Posterior vena cava (tissue), 2 donors: ENCODE measurements around the gene TRMT61A. TPM values are rescaled to one million over a fixed set of nuclear protein-coding genes. Genes with fewer than 3 reads are reported as not detected.

Source experiments
- DNase-seq: peaks from one replicate; pipeline ENCODE4 v3.0.0-alpha.2; 2020; ENCODE audit warnings: low spot score
- intact Hi-C, 2 donors: fragments of 100-400 bp; cut with DNase I; formaldehyde crosslinking; loops; one replicate each; pipeline versions ENCODE4 v1.14.1 to v1.14.2; 2022 to 2023
- total RNA-seq, 2 donors: library from RNA; stranded (reverse); fragmentation: NEBNext Ultra II Directional; extraction: Animal tissue kit (Norgen Biotek cat#: 25700); gene quantifications; one replicate each; pipeline ENCODE4 v1.2.1, GENCODE V29; 2021
- donor health status: DM: yes; HTN: yes; CAD: no.
- donor health status: DM: yes; HTN: yes; CAD: no.

The TRMT61A gene
- total RNA-seq, 2 donors from 2014 or later, result 16.2 to 18.0 TPM

DNA sequence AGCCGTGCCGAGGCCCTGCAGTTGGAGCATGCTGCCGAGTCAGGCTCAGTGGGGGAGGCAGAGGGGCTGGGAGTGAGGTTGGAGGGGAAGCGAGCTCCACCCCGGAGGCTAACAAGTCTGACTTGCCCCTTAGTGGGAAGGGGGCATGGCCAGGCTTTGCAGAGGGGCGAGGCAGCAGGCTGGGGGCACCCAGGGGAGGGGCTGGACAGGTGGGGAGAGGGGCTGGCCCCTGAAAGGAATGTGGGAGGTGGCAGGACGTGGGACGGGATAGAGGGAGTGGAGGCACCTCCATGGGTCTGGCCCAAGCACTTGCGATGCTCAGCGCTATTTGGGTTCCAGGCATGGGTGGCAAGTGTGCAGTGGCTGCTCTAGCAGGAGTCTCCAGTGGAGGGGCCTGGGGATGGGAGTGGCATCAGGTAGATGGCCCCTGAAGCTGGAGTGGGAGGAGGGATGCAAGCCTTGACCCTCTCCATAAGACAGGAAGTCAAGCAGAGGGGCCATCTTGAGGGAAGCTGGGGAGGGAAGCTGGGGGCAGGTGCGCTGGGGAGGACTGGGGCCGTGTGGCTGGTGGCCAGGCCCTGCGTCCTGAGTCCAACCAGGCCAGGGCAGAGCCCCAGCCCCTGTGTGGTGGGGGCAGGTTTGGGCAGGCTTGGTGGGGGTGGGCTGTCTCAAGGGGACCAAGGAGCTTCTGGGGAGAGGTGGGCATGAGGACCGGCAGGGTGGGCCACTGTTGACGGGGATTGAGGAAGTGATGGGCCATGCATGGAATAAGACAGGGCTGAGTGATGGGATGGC lies 2.6 kb downstream of the TRMT61A start:
- intact Hi-C loops, result no loop called here
- DNase-seq, result no peak

DNA sequence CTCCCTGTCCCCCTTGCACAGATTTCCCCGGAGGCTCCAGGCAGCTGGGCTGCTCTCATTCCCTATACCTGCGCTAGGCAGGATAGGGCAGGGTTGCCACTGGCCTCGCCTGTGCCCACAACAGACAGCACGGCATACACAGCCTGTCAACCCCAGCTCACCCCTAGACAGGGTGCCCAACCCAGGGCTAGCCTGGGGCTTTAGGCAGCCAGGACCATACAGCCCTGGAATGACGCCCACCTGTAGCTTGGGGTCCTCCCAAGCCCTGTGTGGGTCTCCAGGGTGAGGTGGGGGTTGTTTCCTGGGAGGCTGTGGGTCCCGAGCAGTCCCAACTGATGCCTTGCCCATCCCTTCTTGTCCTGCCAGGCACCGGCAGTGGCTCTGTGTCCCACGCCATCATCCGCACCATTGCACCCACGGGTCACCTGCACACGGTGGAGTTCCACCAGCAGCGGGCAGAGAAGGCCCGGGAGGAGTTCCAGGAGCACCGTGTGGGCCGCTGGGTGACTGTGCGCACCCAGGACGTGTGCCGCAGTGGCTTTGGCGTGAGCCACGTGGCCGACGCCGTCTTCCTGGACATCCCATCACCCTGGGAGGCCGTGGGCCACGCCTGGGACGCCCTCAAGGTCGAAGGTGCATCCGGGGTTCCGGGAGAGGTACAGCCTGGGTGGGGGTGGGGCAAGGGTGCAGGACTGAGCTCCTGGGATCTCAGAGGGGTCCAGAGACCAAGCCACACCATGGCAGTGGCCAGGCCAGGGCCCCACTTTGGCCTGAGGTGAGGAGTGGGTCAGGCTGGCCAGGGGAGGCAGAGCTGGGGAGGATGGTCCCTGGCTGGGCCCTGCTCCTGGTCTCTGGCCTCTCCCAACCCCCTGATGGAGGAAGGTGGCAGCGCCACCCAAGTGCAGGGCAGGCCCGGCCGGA lies 3.5 kb downstream of the TRMT61A start:
- intact Hi-C loops, result no loop called here
- no peak for DNase-seq

DNA sequence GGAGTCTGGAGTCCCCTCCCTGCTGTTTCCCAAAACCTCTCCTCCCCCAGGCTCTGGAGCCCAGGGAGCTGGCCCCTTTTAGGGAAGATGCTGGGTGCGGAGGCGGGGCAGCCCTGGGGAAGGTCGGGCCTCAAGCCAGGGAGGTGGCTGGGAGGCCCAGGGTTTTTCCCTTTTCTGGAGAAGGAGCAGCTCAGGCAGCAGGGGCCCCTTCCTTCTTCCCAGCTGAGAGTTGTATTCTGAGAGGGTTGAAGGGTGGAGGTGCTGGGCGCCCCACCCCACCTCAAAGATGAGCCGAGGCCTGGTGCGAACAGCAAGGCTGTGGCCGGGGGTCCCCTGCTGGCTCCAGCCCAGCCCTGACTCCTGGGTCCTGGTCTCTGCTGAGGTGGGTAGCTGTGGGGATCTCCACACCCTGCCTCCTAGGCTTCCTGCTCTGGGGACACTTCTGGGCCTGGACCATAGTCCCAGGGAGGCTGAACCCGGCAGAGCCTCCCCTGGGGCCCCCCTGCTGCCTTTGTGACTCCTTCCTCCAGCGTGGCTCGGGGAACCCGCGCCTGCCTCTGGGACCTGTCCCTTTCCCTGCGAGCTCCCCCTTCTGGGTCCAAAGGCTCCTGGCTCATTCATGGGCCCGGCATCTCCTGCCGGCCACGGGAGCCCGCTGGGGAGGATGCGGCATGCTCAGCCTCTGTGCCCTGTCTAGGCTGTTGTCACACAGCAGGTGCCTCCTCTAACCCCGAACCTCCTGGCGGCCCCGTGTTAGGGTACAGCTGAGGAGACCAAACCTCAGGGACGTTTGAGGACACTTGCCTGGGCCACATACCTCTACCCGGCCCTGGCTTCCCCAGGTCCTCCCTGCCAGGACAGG lies 4.4 kb downstream of the TRMT61A start:
- intact Hi-C loops, result no loop called here
- DNase-seq, result no peak

DNA sequence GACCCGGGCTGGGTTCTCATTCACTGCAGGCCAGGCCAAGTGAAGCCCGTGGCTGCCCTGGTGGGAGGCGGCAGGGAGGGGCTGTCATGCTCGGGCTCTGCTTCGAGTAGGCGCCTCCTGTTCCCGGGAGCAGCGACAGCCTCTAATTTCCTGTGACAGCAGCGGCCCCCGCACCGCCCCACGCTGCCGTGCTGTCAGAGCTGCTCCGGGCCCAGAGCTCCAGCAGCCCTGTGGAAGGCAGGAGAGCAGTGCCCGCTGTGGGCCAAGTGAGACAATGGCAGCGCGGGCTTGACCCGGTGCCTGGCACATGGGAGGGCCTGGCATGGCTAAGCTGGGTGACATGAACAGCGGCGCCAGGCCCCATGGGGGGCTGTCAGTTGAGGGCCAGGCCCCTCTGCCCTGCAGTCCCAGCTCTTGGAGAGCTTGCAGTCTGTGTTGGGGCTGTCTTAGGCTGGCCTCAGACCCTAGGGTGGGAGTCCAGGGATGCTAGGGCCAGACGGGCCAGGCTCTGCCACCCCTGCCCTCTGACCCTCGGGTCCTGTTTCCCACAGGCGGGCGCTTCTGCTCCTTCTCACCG lies 5.1 kb downstream of the TRMT61A start:
- intact Hi-C loops, result no loop called here
- no peak for DNase-seq

DNA sequence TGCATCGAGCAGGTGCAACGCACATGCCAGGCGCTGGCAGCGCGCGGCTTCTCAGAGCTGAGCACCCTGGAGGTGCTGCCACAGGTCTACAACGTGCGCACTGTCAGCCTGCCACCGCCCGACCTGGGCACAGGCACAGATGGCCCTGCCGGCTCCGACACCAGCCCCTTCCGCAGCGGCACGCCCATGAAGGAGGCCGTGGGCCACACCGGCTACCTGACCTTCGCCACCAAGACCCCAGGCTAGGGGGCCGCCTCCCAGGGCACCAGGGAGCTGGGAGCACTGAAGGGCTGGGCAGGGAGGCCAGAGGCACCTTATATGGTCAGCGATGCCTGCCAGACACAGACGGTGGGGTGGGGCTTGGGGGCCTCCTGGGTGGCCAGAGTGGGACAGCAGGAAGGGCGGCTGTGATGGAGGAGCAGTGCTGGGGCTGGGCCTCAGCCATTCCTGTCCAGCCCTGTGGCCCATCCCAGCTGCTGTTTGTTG lies 5.6 kb downstream of the TRMT61A start:
- no peak for DNase-seq
- intact Hi-C loops, result no loop called here

DNA sequence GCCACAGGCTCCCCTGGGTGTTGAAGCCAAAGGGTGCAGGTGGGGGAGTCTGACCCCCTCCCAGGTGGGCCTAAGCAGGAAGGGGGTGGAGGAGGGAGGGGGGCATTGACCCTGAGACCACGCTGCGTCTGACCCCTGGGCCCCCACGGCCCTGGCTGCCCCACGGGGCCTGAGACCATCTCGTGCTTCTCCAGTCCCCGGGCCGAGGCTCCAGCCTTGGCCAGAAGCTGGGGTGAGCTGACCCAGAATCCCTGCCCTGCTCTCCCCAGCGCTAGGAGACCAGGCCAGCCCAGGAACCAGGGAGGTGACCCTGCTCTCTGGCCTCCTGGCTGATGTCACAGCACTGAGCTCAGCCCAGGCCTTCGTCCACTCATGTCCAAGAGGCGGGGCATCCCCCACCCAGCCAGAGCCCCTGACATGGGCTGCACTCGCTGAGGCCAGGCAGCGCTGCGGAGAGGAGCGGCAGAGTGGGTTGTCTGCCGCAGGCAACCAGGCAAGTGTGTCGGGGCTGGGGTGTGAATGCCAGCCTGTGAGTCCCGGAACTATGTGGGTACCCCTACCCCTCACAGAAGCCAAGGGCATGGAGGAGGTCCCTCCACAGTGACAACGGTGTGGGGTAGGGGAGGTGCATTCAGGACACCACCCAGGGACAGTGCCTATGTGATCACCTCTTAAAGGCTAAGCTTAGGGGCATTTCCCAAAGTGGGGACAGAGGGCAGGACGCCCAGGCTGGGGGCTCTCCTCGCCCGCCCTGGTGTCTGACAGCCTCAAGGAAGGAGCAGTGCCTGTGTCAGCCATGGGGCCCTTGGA lies 6.3 kb downstream of the TRMT61A start:
- DNase-seq, result no peak
- intact Hi-C loops, result no loop called here

DNA sequence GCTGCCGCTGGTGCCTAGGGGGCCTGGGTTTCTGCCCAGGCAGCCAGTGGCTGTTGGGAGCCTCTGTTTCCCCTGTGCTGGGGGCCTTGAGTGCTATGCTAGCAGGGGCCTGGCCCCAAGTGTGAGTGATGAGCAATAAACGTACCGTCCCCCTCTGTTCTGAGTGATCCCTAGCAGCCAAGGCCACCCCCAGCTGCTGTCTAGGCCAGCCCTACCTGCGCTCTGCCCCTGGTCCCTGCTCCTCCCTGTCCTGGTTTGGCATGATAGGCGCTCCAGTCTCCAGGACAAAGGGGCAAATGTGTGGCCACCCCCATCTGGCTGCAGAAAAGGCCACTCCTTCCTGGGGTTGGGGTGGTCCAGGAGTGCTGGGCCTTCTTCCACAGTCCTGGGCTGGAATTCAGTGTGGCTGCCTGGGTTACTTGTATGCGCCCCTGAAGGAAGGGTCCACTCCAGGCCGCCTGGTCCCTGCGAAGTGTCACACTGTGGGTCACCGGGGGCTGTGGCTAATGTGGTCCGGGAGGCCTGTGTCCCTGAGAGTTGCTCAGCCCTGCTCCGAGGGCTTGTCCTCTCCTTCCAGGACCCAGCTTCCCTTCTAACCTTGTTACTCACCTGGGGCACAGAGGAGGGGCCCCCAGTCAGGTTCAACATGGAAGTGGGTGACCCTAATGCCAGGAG lies 7.0 kb downstream of the TRMT61A start:
- intact Hi-C loops, result no loop called here
- DNase-seq, result no peak

DNA sequence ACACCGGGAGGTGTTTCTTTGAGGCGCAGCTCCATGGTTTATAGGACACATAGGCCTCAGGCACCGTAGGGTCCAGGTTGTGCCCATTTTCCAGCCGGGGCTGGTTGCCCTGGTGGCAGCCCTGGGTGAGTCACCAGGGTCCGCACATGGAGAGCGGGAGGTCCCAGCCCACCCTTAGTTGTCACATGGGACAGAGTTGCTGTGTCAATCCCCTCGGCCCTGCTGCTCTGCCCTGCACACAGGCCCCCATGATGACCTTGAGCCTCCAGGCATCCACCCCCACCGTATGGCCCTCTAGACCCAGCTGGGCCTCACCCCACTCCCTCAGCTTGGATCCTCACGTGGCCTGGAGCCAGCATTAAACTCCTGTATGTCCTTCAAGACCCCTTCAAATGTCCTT lies 7.7 kb downstream of the TRMT61A start:
- intact Hi-C loops, result no loop called here
- no peak for DNase-seq

DNA sequence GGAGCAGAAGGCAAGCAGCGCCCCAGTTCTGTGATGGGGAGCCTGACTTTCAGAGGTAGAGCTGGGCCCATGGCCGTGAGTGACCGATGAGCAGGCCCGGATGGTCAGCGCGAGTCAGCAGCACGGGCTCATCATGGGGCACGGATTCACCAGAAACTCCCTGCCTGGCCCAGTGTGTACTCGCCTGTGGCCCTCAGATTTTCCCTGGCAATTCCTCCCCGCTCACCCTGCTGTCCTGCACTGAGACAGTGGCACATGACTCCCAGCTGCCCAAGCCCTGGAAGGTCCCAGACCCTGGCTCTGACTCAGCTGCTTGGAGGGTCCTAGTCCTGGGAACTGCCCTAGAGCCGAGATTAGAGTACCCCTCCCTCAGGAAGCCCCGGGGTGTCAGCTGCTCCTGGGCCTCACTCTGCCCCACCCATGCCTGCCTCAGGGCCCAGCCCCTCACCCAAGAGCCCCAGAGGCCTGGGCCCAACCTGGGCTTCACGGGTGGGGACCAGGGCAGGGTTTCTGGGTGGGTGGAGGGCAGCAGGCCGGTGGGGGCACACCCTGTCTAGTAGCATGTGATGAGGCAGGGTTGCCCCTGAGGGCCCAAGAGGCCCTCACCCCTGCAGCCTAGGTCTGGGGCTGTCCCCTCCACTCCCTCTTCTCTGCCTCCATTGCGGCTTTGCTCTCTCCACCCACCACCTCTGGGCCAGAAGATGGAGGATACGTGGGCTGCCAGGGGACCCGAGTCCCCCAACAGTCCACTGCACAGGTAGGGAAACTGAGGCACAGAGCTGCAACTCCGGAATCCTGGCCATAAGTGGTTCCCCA lies 8.4 kb downstream of the TRMT61A start:
- intact Hi-C loops, result no loop called here

DNA sequence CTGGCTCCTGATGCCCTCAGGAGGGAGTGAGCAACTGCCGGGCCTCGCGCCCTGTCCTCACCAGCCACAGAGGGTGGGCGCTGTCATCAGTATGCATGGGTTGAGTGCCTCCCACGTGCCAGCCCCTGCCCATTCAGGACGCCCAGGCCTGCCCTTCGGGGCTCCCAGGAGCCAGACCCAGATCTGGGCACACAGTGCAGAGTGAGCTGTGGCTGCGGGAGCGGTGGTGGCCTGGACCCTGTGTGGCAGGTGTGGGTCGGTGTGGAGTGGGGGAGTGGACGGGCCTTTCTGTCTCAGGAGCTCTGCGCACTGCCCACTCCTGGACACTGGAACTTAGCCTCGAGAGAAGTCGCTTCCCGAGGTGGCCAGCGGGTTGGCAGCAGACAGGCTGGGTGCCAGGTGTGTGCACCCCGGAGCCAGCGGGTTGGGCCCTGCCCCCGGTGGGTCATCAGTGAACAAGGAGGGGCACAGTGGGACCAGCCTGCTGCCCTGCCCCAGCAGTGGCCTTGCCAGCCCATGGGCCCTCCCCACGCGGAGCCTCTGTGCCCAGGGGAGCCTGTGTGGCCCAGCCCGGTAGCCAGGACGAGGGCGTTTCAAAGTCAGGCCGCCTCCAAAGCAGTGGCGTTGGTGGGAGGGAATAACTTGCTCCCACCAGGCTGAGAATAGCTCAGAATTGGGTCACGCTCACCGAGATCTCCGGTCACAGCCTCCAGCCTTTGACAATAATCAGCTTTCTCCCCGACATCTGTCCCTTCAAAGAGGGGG lies 9.5 kb downstream of the TRMT61A start:
- DNase-seq, result no peak
- intact Hi-C loops, result no loop called here

More for the DNA sequence above, 8.4 kb downstream of the TRMT61A start:
- no peak for DNase-seq

DNA sequence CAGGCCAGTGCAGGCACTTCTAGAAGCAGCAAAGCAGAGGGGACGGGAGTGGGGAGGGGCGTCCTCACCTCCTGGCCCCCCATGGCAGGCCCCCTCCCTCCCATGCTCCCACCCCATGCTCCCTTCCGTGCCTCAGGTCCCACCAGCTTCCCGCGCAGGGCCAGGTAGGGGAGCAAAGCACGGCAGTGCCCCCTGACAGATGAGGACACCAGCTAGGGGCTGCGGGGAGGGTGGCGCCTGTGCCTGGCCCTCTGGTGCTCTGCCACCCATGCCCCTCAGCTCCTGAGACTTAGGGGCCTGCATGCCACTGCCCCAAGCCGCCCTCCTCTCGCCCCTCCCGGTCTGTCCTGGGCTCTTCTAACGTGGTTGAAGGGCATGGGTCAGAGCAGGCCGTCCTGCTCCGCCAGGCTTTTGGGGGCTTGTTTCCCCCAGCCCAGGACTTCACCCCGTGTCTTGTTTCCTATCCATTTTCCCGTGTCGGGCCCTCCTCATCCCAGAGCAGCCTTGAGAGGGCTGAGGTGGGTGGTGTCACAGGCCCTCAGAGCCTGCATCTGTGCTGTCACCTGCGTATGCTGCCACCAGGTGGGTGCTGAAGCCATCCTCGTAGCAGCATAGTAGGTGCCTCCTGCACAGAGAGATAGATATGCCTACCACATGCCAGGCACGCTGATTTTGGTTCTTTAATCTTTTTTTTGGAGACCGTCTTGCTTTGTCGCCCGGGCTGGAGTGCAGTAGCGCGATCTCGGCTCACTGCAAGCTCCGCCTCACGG lies 10.2 kb downstream of the TRMT61A start:
- intact Hi-C loops, result no loop called here
- DNase-seq, result no peak

DNA sequence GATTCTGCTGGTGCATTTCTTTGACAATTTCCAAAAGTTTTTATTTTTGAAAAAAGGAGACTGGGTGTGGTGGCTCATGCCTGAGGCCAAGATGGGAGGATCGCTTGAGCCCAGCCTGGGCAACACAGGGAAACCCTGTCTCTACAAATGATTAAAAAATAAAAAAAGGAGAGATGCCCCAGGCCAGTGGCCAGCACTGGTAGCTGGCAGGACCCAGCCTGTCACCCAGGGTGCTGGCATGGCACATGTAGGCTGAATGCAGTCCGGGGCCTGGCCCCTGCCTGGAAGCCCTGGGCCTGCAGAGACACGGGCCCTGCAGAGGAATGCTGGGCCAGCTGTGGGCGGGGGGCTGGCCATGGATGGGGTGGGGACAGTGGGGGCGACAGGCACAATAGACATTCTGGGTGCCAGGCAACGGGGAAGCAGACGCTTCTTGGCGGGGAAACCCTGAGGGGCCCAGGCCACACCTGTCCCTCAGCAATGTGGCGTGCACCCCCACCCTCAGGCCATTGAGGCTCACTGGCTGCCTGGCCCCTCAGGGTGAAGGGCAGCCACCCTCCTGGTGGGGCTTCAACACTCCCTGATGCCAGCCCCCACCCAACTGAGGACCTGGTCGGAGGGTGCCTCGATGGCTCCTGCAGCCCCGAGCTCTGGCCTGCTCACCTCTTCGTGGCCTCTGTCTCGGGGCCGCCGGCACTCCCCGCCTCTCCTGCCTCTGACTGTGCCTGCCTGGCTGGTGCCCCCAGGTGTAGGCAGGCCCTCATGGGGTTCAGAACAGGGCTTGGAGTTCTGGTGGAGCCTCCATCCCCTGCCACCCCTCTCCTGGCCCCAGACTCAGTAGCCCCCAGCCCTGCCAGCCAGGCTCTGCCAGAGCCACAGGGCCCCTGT lies 12.1 kb downstream of the TRMT61A start:
- intact Hi-C loops, result no loop called here

DNA sequence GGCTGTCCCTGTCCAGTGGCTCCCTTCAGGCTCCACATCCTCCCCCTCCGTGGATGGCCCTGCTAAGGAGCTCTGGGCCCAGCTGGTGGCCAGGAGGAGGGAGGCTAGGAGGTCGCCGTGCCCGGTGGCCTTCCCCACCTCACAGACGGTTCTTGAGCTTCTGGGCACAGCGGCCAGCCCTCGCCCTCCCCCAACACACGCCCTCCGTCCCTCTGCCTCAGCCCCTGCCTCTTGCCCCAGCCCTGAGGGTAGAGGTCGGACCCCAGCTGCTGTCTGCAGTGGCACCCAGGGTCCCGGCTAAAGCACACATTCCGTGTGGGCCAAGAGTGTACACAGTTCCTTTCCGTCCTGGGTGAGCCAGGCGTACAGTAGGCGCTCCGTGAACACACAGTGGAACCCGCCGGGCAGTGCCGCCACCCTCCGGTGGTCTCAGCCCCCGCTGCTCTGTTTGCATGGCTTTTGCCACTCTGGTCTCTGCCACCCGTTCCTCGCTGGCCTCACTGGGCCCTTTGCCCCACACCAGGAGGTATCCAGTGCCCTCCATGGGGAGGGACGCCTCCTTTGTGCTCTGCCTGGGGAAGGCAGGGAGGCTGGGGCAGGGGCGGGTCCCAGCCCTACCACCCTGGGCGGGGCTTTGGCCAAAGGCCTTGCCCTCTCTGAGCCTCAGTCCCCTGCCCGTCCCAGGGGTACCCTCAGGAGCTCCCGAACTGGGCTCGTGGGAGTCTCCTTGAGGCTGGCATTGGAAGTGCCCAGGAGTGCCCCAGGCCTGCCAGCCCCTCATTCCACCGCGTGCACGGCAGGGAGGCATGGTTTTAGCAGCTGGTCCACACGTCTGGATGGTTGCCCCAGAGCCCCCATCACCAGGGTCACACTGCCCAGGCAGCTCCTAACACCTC lies 13.0 kb downstream of the TRMT61A start:
- no peak for DNase-seq
- intact Hi-C loops, result no loop called here

More for the DNA sequence above, 12.1 kb downstream of the TRMT61A start:
- no peak for DNase-seq
